Lower leg skin (tissue), 3 donors: Measurements from ENCODE around the gene NAA20.

Source experiments
- POLR2A ChIP-seq, 2 donors: fragments of 450-650 bp; IDR thresholded peaks; one replicate each; pipeline ENCODE4 v1.6.1; 2016 to 2017; ENCODE audit warnings: antibody characterized with exemption in 2 of 2, mild to moderate bottlenecking in 1 of 2, moderate library complexity in 1 of 2
- TF ChIP-seq, protein P1 (sequence below), 3 donors: fragments of 450-650 bp; IDR thresholded peaks; one replicate each; pipeline ENCODE4 v1.5.1; 2016; ENCODE audit warnings: antibody characterized with exemption in 3 of 3, mild to moderate bottlenecking in 3 of 3, moderate library complexity in 2 of 3

DNA sequence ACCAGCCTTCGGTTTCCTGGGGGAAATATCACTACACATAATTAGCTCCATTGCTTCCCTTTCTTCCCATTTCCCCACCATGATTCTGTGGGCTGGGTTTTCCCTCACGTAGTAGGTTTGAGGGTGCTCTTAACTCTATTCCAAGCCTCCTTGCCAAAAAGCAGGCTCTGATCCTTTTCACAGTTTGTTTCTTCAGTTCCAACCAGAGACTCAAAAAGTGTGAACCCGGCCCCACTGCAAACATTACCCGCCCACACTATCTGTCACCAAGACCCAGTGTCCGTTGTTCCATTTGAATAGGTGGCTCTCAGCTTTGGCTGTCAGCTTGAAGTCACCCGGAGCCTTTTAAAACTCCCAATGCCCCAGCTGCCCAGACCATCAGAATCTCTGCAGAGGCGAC lies 11.8 kb upstream of the NAA20 start:
- TF ChIP-seq, protein P1, sequence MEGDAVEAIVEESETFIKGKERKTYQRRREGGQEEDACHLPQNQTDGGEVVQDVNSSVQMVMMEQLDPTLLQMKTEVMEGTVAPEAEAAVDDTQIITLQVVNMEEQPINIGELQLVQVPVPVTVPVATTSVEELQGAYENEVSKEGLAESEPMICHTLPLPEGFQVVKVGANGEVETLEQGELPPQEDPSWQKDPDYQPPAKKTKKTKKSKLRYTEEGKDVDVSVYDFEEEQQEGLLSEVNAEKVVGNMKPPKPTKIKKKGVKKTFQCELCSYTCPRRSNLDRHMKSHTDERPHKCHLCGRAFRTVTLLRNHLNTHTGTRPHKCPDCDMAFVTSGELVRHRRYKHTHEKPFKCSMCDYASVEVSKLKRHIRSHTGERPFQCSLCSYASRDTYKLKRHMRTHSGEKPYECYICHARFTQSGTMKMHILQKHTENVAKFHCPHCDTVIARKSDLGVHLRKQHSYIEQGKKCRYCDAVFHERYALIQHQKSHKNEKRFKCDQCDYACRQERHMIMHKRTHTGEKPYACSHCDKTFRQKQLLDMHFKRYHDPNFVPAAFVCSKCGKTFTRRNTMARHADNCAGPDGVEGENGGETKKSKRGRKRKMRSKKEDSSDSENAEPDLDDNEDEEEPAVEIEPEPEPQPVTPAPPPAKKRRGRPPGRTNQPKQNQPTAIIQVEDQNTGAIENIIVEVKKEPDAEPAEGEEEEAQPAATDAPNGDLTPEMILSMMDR (IDR thresholded peaks at IDR 0.05) = no peak
- no peak for TF ChIP-seq POLR2A (IDR thresholded peaks at IDR 0.05)
